Measurements from ENCODE around the gene MRPL3. TPM values are rescaled to one million over a fixed set of nuclear protein-coding genes. Genes with fewer than 3 reads are reported as not detected.

The MRPL3 gene
- polyA plus RNA-seq, 3 donors = 20.9 to 66.3 (median 62.9) TPM

- no peak for TF ChIP-seq CTCF (IDR thresholded peaks at IDR 0.05)
- no peaks in the 10 kb centered on the region for H3K36me3 ChIP-seq (replicated peaks in 1 of 2; ENCODE audit: control insufficient read depth in 1 of 2, insufficient read depth in 2 of 2, low read length in 2 of 2)
- Mint-ChIP-seq H3K9me3 (peaks cover 0 to 2% (median 0%) of the 10 kb centered on the region in 7 donors), H3K4me1 (peaks cover 3% of the 10 kb centered on the region), H3K27ac (no peak overlapping the region), H3K4me3 (no peak overlapping the region), H3K27me3 (ENCODE audit: low read depth in 3 of 3) (peaks cover 16 to 29% (median 18%) of the 10 kb centered on the region in 3 donors), H3K36me3 (no peaks in the 10 kb centered on the region)
- no peaks in the 10 kb centered on the region for H3K79me2 ChIP-seq (ENCODE audit: insufficient read depth, low read length)
- intact Hi-C loops (cut with micrococcal nuclease) = no loop called here
- peaks cover 0 to 15% of the 10 kb centered on the region in 2 donors for H3K27me3 ChIP-seq (ENCODE audit: control insufficient read depth in 2 of 2, insufficient read depth in 2 of 2, low read length in 2 of 2)
- H3K27ac ChIP-seq (ENCODE audit: low read depth in 1 of 2, low read length in 2 of 2) = no peak overlapping the region
- H3K4me2 ChIP-seq (replicated peaks; ENCODE audit: extremely low read depth, low read length, poor library complexity, severe bottlenecking) = no peak overlapping the region
- no peak overlapping the region for H3K4me3 ChIP-seq (replicated peaks in 1 of 3; ENCODE audit: low read depth in 2 of 3, low read length in 3 of 3)
- H3K9ac ChIP-seq (ENCODE audit: insufficient read depth, low read length, poor library complexity, severe bottlenecking) = no peak overlapping the region
- H3K9me3 ChIP-seq (replicated peaks in 1 of 2; ENCODE audit: control insufficient read depth in 1 of 2, insufficient read depth in 1 of 2, low read length in 2 of 2) = no peaks in the 10 kb centered on the region
- H4K20me1 ChIP-seq (ENCODE audit: insufficient read depth, low read length) = no peaks in the 10 kb centered on the region
- no peak overlapping the region for H2AFZ ChIP-seq (ENCODE audit: insufficient read depth, low read depth, low read length, poor library complexity, severe bottlenecking)
- WGBS (ENCODE audit: insufficient coverage) = no CpG with 5 or more reads among the region's 1 CpG
- H3K4me1 ChIP-seq (ENCODE audit: control insufficient read depth in 1 of 2, insufficient read depth in 2 of 2, low read length in 2 of 2) = peaks cover 0 to 4% of the 10 kb centered on the region in 2 donors
- DNase-seq = no peak
These were observed 28.1 kb upstream of the MRPL3 start for GRCh38 chr3:131530843-131531242.

GRCh38 chr3:131530388-131530787, 27.6 kb upstream of the MRPL3 start:
- Histone ChIP-seq H3K79me2 (ENCODE audit: insufficient read depth, low read length) (no peaks in the 10 kb centered on the region), H3K4me2 (replicated peaks; ENCODE audit: extremely low read depth, low read length, poor library complexity, severe bottlenecking) (no peak overlapping the region), H3K9me3 (replicated peaks in 1 of 2; ENCODE audit: control insufficient read depth in 1 of 2, insufficient read depth in 1 of 2, low read length in 2 of 2) (no peaks in the 10 kb centered on the region), H2AFZ (ENCODE audit: insufficient read depth, low read depth, low read length, poor library complexity, severe bottlenecking) (no peak overlapping the region), H3K36me3 (replicated peaks in 1 of 2; ENCODE audit: control insufficient read depth in 1 of 2, insufficient read depth in 2 of 2, low read length in 2 of 2) (no peaks in the 10 kb centered on the region), H3K27ac (ENCODE audit: low read depth in 1 of 2, low read length in 2 of 2) (no peak overlapping the region), H4K20me1 (ENCODE audit: insufficient read depth, low read length) (no peaks in the 10 kb centered on the region), H3K4me3 (replicated peaks in 1 of 3; ENCODE audit: low read depth in 2 of 3, low read length in 3 of 3) (no peak overlapping the region), H3K9ac (ENCODE audit: insufficient read depth, low read length, poor library complexity, severe bottlenecking) (no peak overlapping the region), H3K27me3 (ENCODE audit: control insufficient read depth in 2 of 2, insufficient read depth in 2 of 2, low read length in 2 of 2) (peaks cover 0 to 16% of the 10 kb centered on the region in 2 donors), H3K4me1 (ENCODE audit: control insufficient read depth in 1 of 2, insufficient read depth in 2 of 2, low read length in 2 of 2) (peaks cover 0 to 4% of the 10 kb centered on the region in 2 donors)
- intact Hi-C loops (cut with micrococcal nuclease) = no loop called here
- no peak for DNase-seq
- peaks cover 3% of the 10 kb centered on the region for H3K4me1 Mint-ChIP-seq
- no peak overlapping the region for H3K27ac Mint-ChIP-seq
- TF ChIP-seq CTCF (IDR thresholded peaks at IDR 0.05) = no peak
- no peaks in the 10 kb centered on the region for H3K36me3 Mint-ChIP-seq
- H3K4me3 Mint-ChIP-seq = no peak overlapping the region
- peaks cover 0 to 2% (median 0%) of the 10 kb centered on the region in 7 donors for H3K9me3 Mint-ChIP-seq
- no CpG with 5 or more reads among the region's 1 CpG for WGBS (ENCODE audit: insufficient coverage)
- H3K27me3 Mint-ChIP-seq (ENCODE audit: low read depth in 3 of 3) = peaks cover 20 to 31% (median 23%) of the 10 kb centered on the region in 3 donors

Data from CD14-positive monocyte (primary cell).